ENCODE results near the gene FYB1.

Gene FYB1

GRCh38 chr5:39189292-39189955 is 29.9 kb downstream of the FYB1 start:
- TF ChIP-seq TAF1 (IDR thresholded peaks at IDR 0.05; ENCODE audit: low read depth) (no peak), EGR1 (IDR thresholded peaks at IDR 0.05) (no peak), MAX (IDR thresholded peaks at IDR 0.05) (no peak), YY1 (IDR thresholded peaks at IDR 0.05; ENCODE audit: low read depth) (no peak)

GRCh38 chr5:39187831-39188731 is 31.3 kb downstream of the FYB1 start:
- TF ChIP-seq EGR1 (IDR thresholded peaks at IDR 0.05) (no peak), ZBTB7A (IDR thresholded peaks at IDR 0.05; ENCODE audit: low read depth) (no peak), USF1 (IDR thresholded peaks at IDR 0.05) (no peak), RAD21 (IDR thresholded peaks at IDR 0.05; ENCODE audit: low read depth) (no peak), FOXM1 (IDR thresholded peaks at IDR 0.05; ENCODE audit: borderline replicate concordance, low read depth) (no peak), CEBPB (IDR thresholded peaks at IDR 0.05) (no peak), YY1 (IDR thresholded peaks at IDR 0.05; ENCODE audit: low read depth) (no peak), CREB1 (IDR thresholded peaks at IDR 0.05; ENCODE audit: low read depth) (no peak), TCF12 (IDR thresholded peaks at IDR 0.05; ENCODE audit: low read depth) (no peak), MAX (IDR thresholded peaks at IDR 0.05) (no peak), TAF1 (IDR thresholded peaks at IDR 0.05; ENCODE audit: low read depth) (no peak), NFIC (IDR thresholded peaks at IDR 0.05) (no peak), TEAD4 (IDR thresholded peaks at IDR 0.05) (no peak), EP300 (IDR thresholded peaks at IDR 0.05; ENCODE audit: borderline replicate concordance) (no peak), REST (IDR thresholded peaks at IDR 0.05; ENCODE audit: low read depth) (no peak)

GRCh38 chr5:39186722-39187539 is 32.4 kb downstream of the FYB1 start:
- TF ChIP-seq TEAD4 (IDR thresholded peaks at IDR 0.05) (no peak), CREB1 (IDR thresholded peaks at IDR 0.05; ENCODE audit: low read depth) (no peak)

- TF ChIP-seq FOXM1 (IDR thresholded peaks at IDR 0.05; ENCODE audit: borderline replicate concordance, low read depth): no peak
- no peak for TF ChIP-seq YY1 (IDR thresholded peaks at IDR 0.05; ENCODE audit: low read depth)
- TF ChIP-seq TCF12 (IDR thresholded peaks at IDR 0.05; ENCODE audit: low read depth): no peak
- TF ChIP-seq EGR1 (IDR thresholded peaks at IDR 0.05): no peak
- no peak for TF ChIP-seq CEBPB (IDR thresholded peaks at IDR 0.05)
- TF ChIP-seq EP300 (IDR thresholded peaks at IDR 0.05; ENCODE audit: borderline replicate concordance): no peak
- TF ChIP-seq MAX (IDR thresholded peaks at IDR 0.05): no peak
- TF ChIP-seq TEAD4 (IDR thresholded peaks at IDR 0.05): no peak
- TF ChIP-seq RAD21 (IDR thresholded peaks at IDR 0.05; ENCODE audit: low read depth): no peak
- TF ChIP-seq CREB1 (IDR thresholded peaks at IDR 0.05; ENCODE audit: low read depth): no peak
- TF ChIP-seq ZBTB7A (IDR thresholded peaks at IDR 0.05; ENCODE audit: low read depth): no peak
- no peak for TF ChIP-seq REST (IDR thresholded peaks at IDR 0.05; ENCODE audit: low read depth)
- TF ChIP-seq NFIC (IDR thresholded peaks at IDR 0.05): no peak
- no peak for TF ChIP-seq TAF1 (IDR thresholded peaks at IDR 0.05; ENCODE audit: low read depth)
- no peak for TF ChIP-seq USF1 (IDR thresholded peaks at IDR 0.05)
These were observed 33.1 kb downstream of the FYB1 start for GRCh38 chr5:39186289-39186688.

GRCh38 chr5:39185761-39186160 is 33.6 kb downstream of the FYB1 start:
- TF ChIP-seq EGR1 (IDR thresholded peaks at IDR 0.05) (no peak), FOXM1 (IDR thresholded peaks at IDR 0.05; ENCODE audit: borderline replicate concordance, low read depth) (no peak), CEBPB (IDR thresholded peaks at IDR 0.05) (no peak), TAF1 (IDR thresholded peaks at IDR 0.05; ENCODE audit: low read depth) (no peak), NFIC (IDR thresholded peaks at IDR 0.05) (no peak), ZBTB7A (IDR thresholded peaks at IDR 0.05; ENCODE audit: low read depth) (no peak), YY1 (IDR thresholded peaks at IDR 0.05; ENCODE audit: low read depth) (no peak)

Measured in Ishikawa (cell line).